ENCODE data around the gene LRRN3.

LRRN3 gene

GRCh38 chr7:111162692-111163091, 71.8 kb downstream of the LRRN3 start:
- DNase-seq (ENCODE audit: low read depth in 1 of 2, low spot score in 1 of 2): no peak

GRCh38 chr7:111164442-111164841, 73.5 kb downstream of the LRRN3 start:
- no peak for DNase-seq (ENCODE audit: low read depth in 1 of 2, low spot score in 1 of 2)

- no peak for DNase-seq (ENCODE audit: low read depth in 1 of 2, low spot score in 1 of 2)
Observed at GRCh38 chr7:111168182-111168581, 77.3 kb downstream of the LRRN3 start.

- DNase-seq (ENCODE audit: low read depth in 1 of 2, low spot score in 1 of 2): no peak
Observed at GRCh38 chr7:111172564-111173257, 81.8 kb downstream of the LRRN3 start.

GRCh38 chr7:111173528-111173927, 82.6 kb downstream of the LRRN3 start:
- no peak for DNase-seq (ENCODE audit: low read depth in 1 of 2, low spot score in 1 of 2)

- no peak for DNase-seq (ENCODE audit: low read depth in 1 of 2, low spot score in 1 of 2)
Observed at GRCh38 chr7:111173990-111174389, 83.1 kb downstream of the LRRN3 start.

GRCh38 chr7:111174510-111174909, 83.6 kb downstream of the LRRN3 start:
- no peak for DNase-seq (ENCODE audit: low read depth in 1 of 2, low spot score in 1 of 2)
